Activated naive CD8-positive, alpha-beta T cell treated with anti-CD3 and anti-CD28 coated beads, Interleukin-2, amount 50 U/mL, for 24 hours (primary cell): ENCODE results near the gene KCNB1.

Experiments
- ATAC-seq: fragments of 150-1000 bp; cut with Tn5 transposase; one replicate; pipeline ENCODE4 v1.10.0; 2021
- DNase-seq: peaks from one replicate; pipeline ENCODE4 v3.0.0; 2021
- H3K27ac Mint-ChIP-seq: one replicate; pipeline ENCODE4 v1.8.0; 2021; ENCODE audit warnings: mild to moderate bottlenecking, mixed read lengths
- H3K27me3 Mint-ChIP-seq: one replicate; pipeline ENCODE4 v1.8.0; 2021; ENCODE audit warnings: mixed read lengths
- H3K36me3 Mint-ChIP-seq: one replicate; pipeline ENCODE4 v1.8.0; 2021; ENCODE audit warnings: low read depth, mixed read lengths
- H3K4me1 Mint-ChIP-seq: one replicate; pipeline ENCODE4 v1.8.0; 2021; ENCODE audit warnings: mixed read lengths
- H3K4me3 Mint-ChIP-seq: one replicate; pipeline ENCODE4 v1.8.0; 2021; ENCODE audit warnings: mild to moderate bottlenecking, moderate library complexity, mixed read lengths
- H3K9me3 Mint-ChIP-seq: one replicate; pipeline ENCODE4 v1.8.0; 2021; ENCODE audit warnings: mixed read lengths

KCNB1 gene

GRCh38 chr20:49511788-49512525 lies 29.5 kb upstream of the KCNB1 start:
- H3K4me3 Mint-ChIP-seq: no peak overlapping the region
- ATAC-seq: no peak
- H3K27me3 Mint-ChIP-seq: peaks cover 40% of the 10 kb centered on the region

GRCh38 chr20:49510562-49511122 lies 28.2 kb upstream of the KCNB1 start:
- peaks cover 3% of the 10 kb centered on the region for H3K4me1 Mint-ChIP-seq
- peaks cover 49% of the 10 kb centered on the region for H3K27me3 Mint-ChIP-seq
- no peak for ATAC-seq
- no peaks in the 10 kb centered on the region for H3K9me3 Mint-ChIP-seq
- no peak overlapping the region for H3K27ac Mint-ChIP-seq
- no peaks in the 10 kb centered on the region for H3K36me3 Mint-ChIP-seq
- no peak overlapping the region for H3K4me3 Mint-ChIP-seq
- no peak for DNase-seq

More at GRCh38 chr20:49511788-49512525, 29.5 kb upstream of the KCNB1 start:
- Mint-ChIP-seq H3K4me1 (peaks cover 3% of the 10 kb centered on the region), H3K9me3 (no peaks in the 10 kb centered on the region), H3K36me3 (no peaks in the 10 kb centered on the region), H3K27ac (no peak overlapping the region)
- DNase-seq: no peak

- no peak overlapping the region for H3K27ac Mint-ChIP-seq
- H3K27me3 Mint-ChIP-seq: peaks cover 53% of the 10 kb centered on the region
- peak; percentile 33 for ATAC-seq
- no peak for DNase-seq
- H3K9me3 Mint-ChIP-seq: no peaks in the 10 kb centered on the region
- H3K4me3 Mint-ChIP-seq: no peak overlapping the region
- no peaks in the 10 kb centered on the region for H3K36me3 Mint-ChIP-seq
- peaks cover 3% of the 10 kb centered on the region for H3K4me1 Mint-ChIP-seq
Observed at GRCh38 chr20:49508435-49509199, 26.1 kb upstream of the KCNB1 start.

- no peak overlapping the region for H3K4me3 Mint-ChIP-seq
- ATAC-seq: no peak
Observed at GRCh38 chr20:49507741-49508434, 25.4 kb upstream of the KCNB1 start.

GRCh38 chr20:49505518-49505917 lies 23.1 kb upstream of the KCNB1 start:
- H3K4me1 Mint-ChIP-seq: peaks cover 3% of the 10 kb centered on the region
- H3K27ac Mint-ChIP-seq: no peak overlapping the region
- H3K9me3 Mint-ChIP-seq: no peaks in the 10 kb centered on the region
- DNase-seq: no peak
- no peak overlapping the region for H3K4me3 Mint-ChIP-seq
- H3K36me3 Mint-ChIP-seq: no peaks in the 10 kb centered on the region
- no peak for ATAC-seq
- peaks cover 53% of the 10 kb centered on the region for H3K27me3 Mint-ChIP-seq

More at GRCh38 chr20:49507741-49508434, 25.4 kb upstream of the KCNB1 start:
- H3K9me3 Mint-ChIP-seq: no peaks in the 10 kb centered on the region
- H3K27ac Mint-ChIP-seq: no peak overlapping the region
- no peak for DNase-seq
- H3K27me3 Mint-ChIP-seq: peaks cover 55% of the 10 kb centered on the region
- peaks cover 3% of the 10 kb centered on the region for H3K4me1 Mint-ChIP-seq
- H3K36me3 Mint-ChIP-seq: no peaks in the 10 kb centered on the region

GRCh38 chr20:49503176-49503575 lies 20.7 kb upstream of the KCNB1 start:
- Mint-ChIP-seq H3K9me3 (no peaks in the 10 kb centered on the region), H3K4me1 (no peaks in the 10 kb centered on the region), H3K27ac (no peak overlapping the region), H3K4me3 (no peak overlapping the region), H3K27me3 (peaks cover 43% of the 10 kb centered on the region), H3K36me3 (no peaks in the 10 kb centered on the region)
- no peak for ATAC-seq
- DNase-seq: no peak

GRCh38 chr20:49501917-49502316 lies 19.4 kb upstream of the KCNB1 start:
- Mint-ChIP-seq H3K4me1 (no peaks in the 10 kb centered on the region), H3K9me3 (no peaks in the 10 kb centered on the region), H3K27ac (no peak overlapping the region), H3K4me3 (no peak overlapping the region), H3K27me3 (peaks cover 44% of the 10 kb centered on the region), H3K36me3 (no peaks in the 10 kb centered on the region)
- ATAC-seq (no peak), DNase-seq (no peak)

- H3K27me3 Mint-ChIP-seq: peaks cover 40% of the 10 kb centered on the region
- no peak for DNase-seq
- ATAC-seq: no peak
- no peaks in the 10 kb centered on the region for H3K36me3 Mint-ChIP-seq
- H3K4me1 Mint-ChIP-seq: no peaks in the 10 kb centered on the region
- no peaks in the 10 kb centered on the region for H3K9me3 Mint-ChIP-seq
- no peak overlapping the region for H3K27ac Mint-ChIP-seq
- no peak overlapping the region for H3K4me3 Mint-ChIP-seq
Observed at GRCh38 chr20:49497398-49497669, 14.9 kb upstream of the KCNB1 start.

- Mint-ChIP-seq H3K4me1 (no peaks in the 10 kb centered on the region), H3K36me3 (no peaks in the 10 kb centered on the region), H3K27ac (no peak overlapping the region), H3K27me3 (peaks cover 44% of the 10 kb centered on the region), H3K4me3 (no peak overlapping the region), H3K9me3 (peaks cover 4% of the 10 kb centered on the region)
- no peak for DNase-seq
- ATAC-seq: no peak
Observed at GRCh38 chr20:49496553-49497397, 14.3 kb upstream of the KCNB1 start.

GRCh38 chr20:49496043-49496442 lies 13.6 kb upstream of the KCNB1 start:
- H3K4me3 Mint-ChIP-seq: no peak overlapping the region
- ATAC-seq (no peak), DNase-seq (no peak)
- H3K27me3 Mint-ChIP-seq: peaks cover 46% of the 10 kb centered on the region
- H3K27ac Mint-ChIP-seq: no peak overlapping the region
- H3K36me3 Mint-ChIP-seq: no peaks in the 10 kb centered on the region
- H3K4me1 Mint-ChIP-seq: no peaks in the 10 kb centered on the region
- peaks cover 4% of the 10 kb centered on the region for H3K9me3 Mint-ChIP-seq

GRCh38 chr20:49490689-49491088 lies 8.2 kb upstream of the KCNB1 start:
- H3K4me1 Mint-ChIP-seq: no peaks in the 10 kb centered on the region
- H3K4me3 Mint-ChIP-seq: no peak overlapping the region
- ATAC-seq (no peak), DNase-seq (no peak)
- peaks cover 63% of the 10 kb centered on the region for H3K27me3 Mint-ChIP-seq
- H3K27ac Mint-ChIP-seq: no peak overlapping the region
- H3K36me3 Mint-ChIP-seq: no peaks in the 10 kb centered on the region
- H3K9me3 Mint-ChIP-seq: peaks cover 4% of the 10 kb centered on the region

GRCh38 chr20:49489688-49490087 lies 7.2 kb upstream of the KCNB1 start:
- Mint-ChIP-seq H3K27me3 (peaks cover 73% of the 10 kb centered on the region), H3K27ac (no peak overlapping the region), H3K4me1 (peaks cover 2% of the 10 kb centered on the region), H3K36me3 (no peaks in the 10 kb centered on the region), H3K9me3 (peaks cover 4% of the 10 kb centered on the region), H3K4me3 (no peak overlapping the region)
- DNase-seq: no peak
- no peak for ATAC-seq

- H3K4me1 Mint-ChIP-seq: peaks cover 5% of the 10 kb centered on the region
- H3K27ac Mint-ChIP-seq: no peak overlapping the region
- H3K4me3 Mint-ChIP-seq: no peak overlapping the region
- peaks cover 74% of the 10 kb centered on the region for H3K27me3 Mint-ChIP-seq
- H3K9me3 Mint-ChIP-seq: no peaks in the 10 kb centered on the region
- H3K36me3 Mint-ChIP-seq: no peaks in the 10 kb centered on the region
- no peak for ATAC-seq
- no peak for DNase-seq
Observed at GRCh38 chr20:49486064-49486463, 3.6 kb upstream of the KCNB1 start.

- DNase-seq: no peak
- Mint-ChIP-seq H3K9me3 (no peaks in the 10 kb centered on the region), H3K27me3 (peaks cover 78% of the 10 kb centered on the region), H3K4me3 (no peak overlapping the region), H3K27ac (no peak overlapping the region), H3K4me1 (peaks cover 5% of the 10 kb centered on the region), H3K36me3 (no peaks in the 10 kb centered on the region)
- no peak for ATAC-seq
Observed at GRCh38 chr20:49485563-49485962, 3.1 kb upstream of the KCNB1 start.
